Fibroblast of villous mesenchyme (primary cell): ENCODE data around the gene FAM219A. TPM values are rescaled to one million over a fixed set of nuclear protein-coding genes. Genes with fewer than 3 reads are reported as not detected.

Source experiments
- DNase-seq: peaks from one replicate; pipeline ENCODE4 v3.0.0-alpha.2; 2010; ENCODE audit warnings: low read depth
- H3K4me3 ChIP-seq: 2 replicates; pipeline ENCODE4 v1.5.1; 2011; ENCODE audit warnings: low read depth, mild to moderate bottlenecking, low read length
- total RNA-seq: library from RNA; depleted of rRNA; stranded (reverse); fragments of >200 nt; gene quantifications from 2 replicates; pipeline ENCODE4 v1.2.3, GENCODE V29; 2012
- TF ChIP-seq, protein P1 (sequence below): IDR thresholded peaks from 2 replicates; pipeline ENCODE4 v1.5.1; 2012; ENCODE audit warnings: low read depth, mild to moderate bottlenecking, low read length; ENCODE audit not compliant: insufficient read depth

The FAM219A gene
- total RNA-seq, 1 donor: 9.9 TPM

DNA sequence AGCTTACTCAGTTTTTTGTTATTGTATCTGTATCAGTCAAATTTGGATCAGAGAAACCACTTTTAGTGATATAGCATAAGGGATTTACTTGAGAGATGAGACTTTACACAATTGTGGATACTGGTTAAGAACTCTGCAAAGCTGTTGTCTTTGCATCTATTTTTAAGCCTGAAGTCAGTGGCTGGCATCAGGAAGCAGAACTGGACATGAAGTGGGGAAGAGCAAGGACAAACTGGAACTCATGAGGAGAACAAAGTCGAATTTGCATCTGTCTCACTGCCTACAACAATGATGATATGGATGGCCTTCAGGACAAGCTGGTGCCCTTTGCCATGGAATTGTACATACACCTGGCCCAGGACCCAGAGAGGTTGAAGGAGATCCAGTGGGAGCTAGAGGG, 65.9 kb downstream of the FAM219A start:
- TF ChIP-seq, protein P1, sequence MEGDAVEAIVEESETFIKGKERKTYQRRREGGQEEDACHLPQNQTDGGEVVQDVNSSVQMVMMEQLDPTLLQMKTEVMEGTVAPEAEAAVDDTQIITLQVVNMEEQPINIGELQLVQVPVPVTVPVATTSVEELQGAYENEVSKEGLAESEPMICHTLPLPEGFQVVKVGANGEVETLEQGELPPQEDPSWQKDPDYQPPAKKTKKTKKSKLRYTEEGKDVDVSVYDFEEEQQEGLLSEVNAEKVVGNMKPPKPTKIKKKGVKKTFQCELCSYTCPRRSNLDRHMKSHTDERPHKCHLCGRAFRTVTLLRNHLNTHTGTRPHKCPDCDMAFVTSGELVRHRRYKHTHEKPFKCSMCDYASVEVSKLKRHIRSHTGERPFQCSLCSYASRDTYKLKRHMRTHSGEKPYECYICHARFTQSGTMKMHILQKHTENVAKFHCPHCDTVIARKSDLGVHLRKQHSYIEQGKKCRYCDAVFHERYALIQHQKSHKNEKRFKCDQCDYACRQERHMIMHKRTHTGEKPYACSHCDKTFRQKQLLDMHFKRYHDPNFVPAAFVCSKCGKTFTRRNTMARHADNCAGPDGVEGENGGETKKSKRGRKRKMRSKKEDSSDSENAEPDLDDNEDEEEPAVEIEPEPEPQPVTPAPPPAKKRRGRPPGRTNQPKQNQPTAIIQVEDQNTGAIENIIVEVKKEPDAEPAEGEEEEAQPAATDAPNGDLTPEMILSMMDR: no peak
- H3K4me3 ChIP-seq: no peak overlapping the region
- DNase-seq: no peak

DNA sequence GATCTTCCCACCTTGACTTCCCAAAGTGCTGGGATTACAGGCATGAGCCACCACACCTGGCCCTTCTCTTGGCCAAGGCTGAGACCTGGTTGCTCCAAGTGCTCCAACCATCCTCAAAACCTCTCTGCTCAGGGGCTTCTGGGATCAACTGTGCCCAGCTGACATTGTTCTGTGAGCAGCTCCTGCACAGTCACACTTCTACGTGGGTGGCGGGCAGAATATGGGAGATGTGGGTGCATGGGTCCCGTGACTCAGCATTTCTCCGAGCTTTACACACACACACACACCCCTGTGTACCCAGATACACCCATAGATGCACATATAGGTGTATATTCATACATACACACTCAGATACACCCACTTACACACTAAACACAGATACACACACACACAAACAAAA, 71.1 kb downstream of the FAM219A start:
- DNase-seq: no peak
- H3K4me3 ChIP-seq: no peak overlapping the region
- TF ChIP-seq, protein P1: no peak

DNA sequence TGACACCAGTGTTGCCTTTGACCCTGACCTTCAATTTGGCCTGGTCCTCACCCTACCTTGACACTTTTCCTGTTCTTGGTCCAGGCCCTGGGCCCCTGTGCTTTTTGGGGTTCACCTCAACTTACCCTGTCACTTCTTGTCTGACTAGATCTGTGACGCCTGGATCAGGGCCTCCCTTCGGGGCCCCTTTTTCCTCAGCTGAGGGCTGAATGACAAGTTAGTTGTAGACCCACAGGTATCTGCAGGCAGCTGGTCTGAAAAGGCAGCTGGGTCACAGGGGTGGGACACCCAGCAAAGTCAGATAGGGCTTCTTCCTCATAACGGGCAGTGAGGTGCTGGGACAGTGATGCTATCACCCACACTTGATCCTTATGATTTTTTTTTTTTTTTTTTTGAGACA, 71.7 kb downstream of the FAM219A start:
- H3K4me3 ChIP-seq: no peak overlapping the region
- no peak for DNase-seq
- TF ChIP-seq, protein P1: no peak

DNA sequence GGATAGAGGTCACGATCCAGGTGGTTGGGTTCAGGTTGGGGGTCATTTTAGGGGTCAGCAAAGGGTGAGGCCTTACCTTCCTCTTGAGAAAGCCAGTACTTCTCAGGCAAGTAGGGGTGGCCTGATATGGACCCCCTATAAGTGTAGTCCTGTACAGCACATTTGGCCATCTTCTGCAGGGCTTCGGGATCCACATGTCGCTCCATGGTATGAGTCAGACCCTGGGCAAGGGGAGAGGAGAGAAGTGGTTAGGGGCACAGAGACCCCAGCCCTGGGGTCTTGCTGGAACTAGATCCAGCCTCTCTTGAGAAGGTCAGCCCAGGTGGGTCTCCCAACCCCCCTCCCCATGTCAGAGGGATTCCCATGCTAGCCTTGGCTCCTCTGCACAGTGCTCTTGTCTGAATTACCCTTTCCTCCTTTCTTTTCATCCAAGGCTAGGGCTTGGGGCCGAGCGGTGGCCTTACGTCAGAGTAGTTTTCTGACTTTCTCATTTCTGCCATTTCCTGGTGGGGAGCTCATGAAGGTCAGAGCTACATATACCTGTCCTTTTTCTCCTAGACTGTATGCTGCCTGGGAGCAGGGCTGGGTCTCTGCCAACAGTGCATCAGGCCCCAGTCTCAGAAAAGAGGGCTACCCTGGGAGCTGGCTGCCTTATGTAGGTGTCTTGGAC, 72.7 kb downstream of the FAM219A start:
- no peak overlapping the region for H3K4me3 ChIP-seq
- TF ChIP-seq, protein P1: no peak
- DNase-seq: no peak

DNA sequence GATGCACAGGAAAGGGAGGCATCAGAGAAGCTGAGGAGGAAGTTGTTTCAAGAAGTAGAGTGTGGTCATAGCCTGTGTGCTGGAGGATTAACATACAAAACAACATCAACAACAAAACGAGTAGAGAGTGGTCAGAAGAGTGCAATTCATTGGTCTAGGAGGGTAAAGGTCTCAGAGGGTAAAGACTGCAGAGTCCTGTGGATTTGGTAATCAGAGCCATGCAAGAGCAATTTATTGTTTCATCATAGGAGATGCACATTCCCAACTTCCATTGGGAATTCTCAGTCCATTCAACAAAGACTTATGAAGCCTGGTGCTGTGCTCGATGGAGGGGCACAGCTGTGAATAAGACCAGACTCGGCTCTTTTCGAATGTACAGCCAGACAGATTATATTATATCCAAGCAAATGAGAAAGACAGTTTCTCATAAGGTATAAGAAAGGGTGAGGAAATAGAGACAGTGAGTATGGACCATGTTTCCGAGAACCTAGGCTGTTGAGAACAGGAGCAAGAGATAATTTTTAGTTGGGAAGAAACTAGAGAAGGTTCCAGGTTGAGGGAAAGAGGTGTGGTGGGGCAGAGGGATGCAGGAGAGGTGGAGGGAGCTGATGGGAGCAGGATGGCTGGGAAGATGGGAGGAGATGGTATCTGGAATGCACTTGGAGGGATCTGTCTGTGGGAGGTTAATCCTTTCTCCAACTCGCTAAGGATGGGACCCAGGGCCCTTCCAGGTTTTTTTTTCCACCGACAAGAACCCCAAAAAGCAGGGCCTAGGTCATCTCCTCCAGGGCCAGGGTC, 73.8 kb downstream of the FAM219A start:
- DNase-seq: peak; percentile 36
- TF ChIP-seq, protein P1: no peak
- H3K4me3 ChIP-seq: no peak overlapping the region

DNA sequence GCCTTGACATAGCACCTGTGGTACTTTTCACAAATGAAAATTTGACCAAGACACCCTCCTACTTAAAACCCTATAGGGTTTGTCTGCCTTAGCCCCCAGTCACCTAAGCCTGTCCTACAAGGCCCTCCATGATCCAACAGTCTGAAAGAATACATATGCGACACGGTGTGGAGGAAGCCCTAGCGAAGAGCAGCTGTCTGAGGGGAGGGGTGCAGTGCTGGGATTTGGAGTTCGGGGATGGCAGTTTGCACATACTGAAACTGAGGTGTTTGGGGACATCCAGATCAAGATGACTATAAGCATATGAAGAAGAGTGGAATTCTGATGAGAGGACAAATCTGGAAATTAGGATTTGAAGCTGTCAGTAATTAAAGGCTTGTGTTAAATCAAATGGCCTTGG, 74.5 kb downstream of the FAM219A start:
- DNase-seq: no peak
- TF ChIP-seq, protein P1: no peak
- no peak overlapping the region for H3K4me3 ChIP-seq
